Endothelial cell of umbilical vein (primary cell): ENCODE data around the gene ZBTB7C. TPM values are rescaled to one million over a fixed set of nuclear protein-coding genes. Genes with fewer than 3 reads are reported as not detected.

Source experiments
- BruUV-seq: library from RNA; stranded (reverse); fragments of 400-500 nt; replicated peaks from 2 replicates; lab custom pipeline; 2021; lab: Mats Ljungman, UMichigan
- CTCF ChIA-PET: fragments of 300-600, 350-600 bp; sonication (Branson Sonifier 250); formaldehyde crosslinking; loops from one replicate; lab custom pipeline; 2021; ENCODE audit warnings: antibody characterized with exemption, inconsistent platforms; lab: Charles Lee
- POLR2A ChIA-PET: fragments of 300-600, 350-600 bp; sonication (Branson Sonifier 250); formaldehyde crosslinking; loops from one replicate; lab custom pipeline; 2021; ENCODE audit warnings: antibody characterized with exemption, inconsistent platforms; lab: Charles Lee
- DNase-seq: peaks from one replicate; pipeline ENCODE4 v3.0.0-alpha.2; 2011; ENCODE audit warnings: low read depth, low spot score
- FAIRE-seq: peaks from 2 replicates; lab custom pipeline; 2011; peaks lifted over from hg19 to GRCh38; lab: Jason Lieb, UNC
- H2AFZ ChIP-seq: 2 replicates; pipeline ENCODE4 v1.6.0; 2012; ENCODE audit warnings: low read depth, low read length, control low read depth, inconsistent platforms
- H3K27ac ChIP-seq: 2 replicates; pipeline ENCODE4 v1.5.1; 2011; ENCODE audit warnings: low read depth, mild to moderate bottlenecking, control low read depth, low read length, moderate library complexity; ENCODE audit not compliant: insufficient read depth
- H3K27me3 ChIP-seq, 2 experiments: 2 replicates each; pipeline versions ENCODE4 v1.6.0 to v1.6.1; 2011; ENCODE audit warnings: low read length in 2 of 2, mixed read lengths in 1 of 2; ENCODE audit not compliant: control insufficient read depth in 2 of 2, insufficient read depth in 2 of 2
- H3K36me3 ChIP-seq, 2 experiments: 2 replicates in 1 of 2; 3 replicates in 1 of 2; pipeline ENCODE4 v1.5.1; 2011; ENCODE audit warnings: low read length in 2 of 2, mild to moderate bottlenecking in 1 of 2, moderate library complexity in 1 of 2; ENCODE audit not compliant: control insufficient read depth in 2 of 2, insufficient read depth in 2 of 2; ENCODE audit errors: extremely low read depth in 1 of 2
- H3K4me1 ChIP-seq: 3 replicates; pipeline ENCODE4 v1.5.1; 2011; ENCODE audit warnings: mild to moderate bottlenecking, low read length; ENCODE audit not compliant: control insufficient read depth, insufficient read depth; ENCODE audit errors: extremely low read depth
- H3K4me2 ChIP-seq: 2 replicates; pipeline ENCODE4 v1.6.1; 2011; ENCODE audit warnings: low read length, control low read depth, mixed read lengths; ENCODE audit not compliant: insufficient read depth
- H3K4me3 ChIP-seq, 3 experiments: fragments of 200-600 bp in 1 of 3; sonication (generic), shearing (Covaris generic) in 1 of 3; replicated peaks in 1 of 3; 2 replicates each; pipeline ENCODE4 v1.5.1; 2011 to 2016; ENCODE audit warnings: control low read depth in 3 of 3, low read length in 3 of 3, mild to moderate bottlenecking in 2 of 3, inconsistent platforms in 1 of 3, low read depth in 1 of 3, moderate library complexity in 1 of 3; ENCODE audit not compliant: insufficient read depth in 1 of 3
- H3K79me2 ChIP-seq: 2 replicates; pipeline ENCODE4 v1.6.0; 2012; ENCODE audit warnings: low read length, inconsistent platforms; ENCODE audit not compliant: control insufficient read depth, insufficient read depth
- H3K9ac ChIP-seq: replicated peaks from 2 replicates; pipeline ENCODE3; 2011; ENCODE audit warnings: low read length, control low read depth; ENCODE audit not compliant: insufficient read depth; ENCODE audit errors: extremely low read depth
- H3K9me1 ChIP-seq: replicated peaks from 3 replicates; pipeline ENCODE4 v1.6.0; 2011; ENCODE audit warnings: mild to moderate bottlenecking, low read length; ENCODE audit not compliant: control insufficient read depth, insufficient read depth; ENCODE audit errors: extremely low read depth
- H3K9me3 ChIP-seq: replicated peaks from 2 replicates; pipeline ENCODE4 v1.5.1; 2012; ENCODE audit warnings: low read length, inconsistent platforms; ENCODE audit not compliant: control insufficient read depth, insufficient read depth
- H4K20me1 ChIP-seq: replicated peaks from 2 replicates; pipeline ENCODE3; 2011; ENCODE audit warnings: mild to moderate bottlenecking, low read length; ENCODE audit not compliant: control insufficient read depth, insufficient read depth; ENCODE audit errors: extremely low read depth
- EZH2 ChIP-seq: IDR thresholded peaks from 2 replicates; pipeline ENCODE4 v1.6.1; 2012; ENCODE audit warnings: borderline replicate concordance, low read depth, mild to moderate bottlenecking, moderate library complexity, low read length, inconsistent platforms; ENCODE audit not compliant: severe bottlenecking
- FOS ChIP-seq: IDR thresholded peaks from 2 replicates; pipeline ENCODE4 v1.6.1; 2011; ENCODE audit warnings: mild to moderate bottlenecking, low read length, moderate library complexity, borderline replicate concordance; ENCODE audit not compliant: insufficient read depth
- GATA2 ChIP-seq: IDR thresholded peaks from 2 replicates; pipeline ENCODE4 v1.7.0; 2011; ENCODE audit warnings: low read depth, mild to moderate bottlenecking, moderate library complexity, mixed read lengths, low read length; ENCODE audit not compliant: insufficient read length, insufficient read depth
- JUN ChIP-seq: IDR thresholded peaks from 2 replicates; pipeline ENCODE4 v1.6.1; 2011; ENCODE audit warnings: borderline replicate concordance, low read depth; ENCODE audit not compliant: insufficient read length, insufficient read depth
- MYC ChIP-seq: IDR thresholded peaks from one replicate; pipeline ENCODE4 v1.6.1; 2011; ENCODE audit warnings: mild to moderate bottlenecking, low read depth, low read length
- POLR2A ChIP-seq: IDR thresholded peaks from 2 replicates; pipeline ENCODE4 v1.6.1; 2012; ENCODE audit warnings: low read depth, mild to moderate bottlenecking, control low read depth, low read length
- POLR2AphosphoS5 ChIP-seq: IDR thresholded peaks from 2 replicates; pipeline ENCODE4 v1.6.1; 2012; ENCODE audit warnings: low read depth, mild to moderate bottlenecking, control low read depth, low read length, moderate library complexity; ENCODE audit not compliant: insufficient read depth
- dilution Hi-C: fragments of 300-500 bp; cut with MboI; formaldehyde crosslinking; loops from one replicate; pipeline ENCODE4 v1.15.0; 2019; ENCODE audit warnings: low sequenced_read_pairs; ENCODE audit not compliant: extremely low pct_ligation_motif_present
- intact Hi-C: fragments of 100-400 bp; cut with micrococcal nuclease; formaldehyde crosslinking; loops from one replicate; pipeline ENCODE4 v1.10.0; 2022
- polyA plus RNA-seq, 4 experiments: library from polyadenylated mRNA; depleted of rRNA in 3 of 4; stranded (reverse) in 3 of 4; unstranded in 1 of 4; fragments of >200 nt; gene quantifications; 2 replicates each; pipeline versions ENCODE4 v1.2.1 to v1.2.3, GENCODE V29; 2011 to 2012; ENCODE audit warnings: missing spikeins in 1 of 4
- total RNA-seq: library from RNA; stranded (reverse); gene quantifications from 2 replicates; pipeline ENCODE4 v1.2.3, GENCODE V29; 2021
- TF ChIP-seq, protein P1 (sequence below), 2 donors: IDR thresholded peaks; 1 replicate in 1 of 2; 2 replicates in 1 of 2; pipeline ENCODE4 v1.5.1; 2011; ENCODE audit warnings: low read length in 2 of 2, mild to moderate bottlenecking in 2 of 2, moderate library complexity in 2 of 2, control low read depth in 1 of 2, inconsistent platforms in 1 of 2, low read depth in 1 of 2; ENCODE audit not compliant: insufficient read depth in 1 of 2; ENCODE audit errors: extremely low read depth in 1 of 2
- TF ChIP-seq, protein P2 (sequence below): IDR thresholded peaks from 2 replicates; pipeline ENCODE4 v1.6.1; 2011; ENCODE audit not compliant: insufficient read depth, insufficient read length

Gene ZBTB7C
- total and polyA plus RNA-seq, 2 donors (not counting 3 experiments of a cell fraction or from before 2014, with no cell fraction given): not detected

DNA sequence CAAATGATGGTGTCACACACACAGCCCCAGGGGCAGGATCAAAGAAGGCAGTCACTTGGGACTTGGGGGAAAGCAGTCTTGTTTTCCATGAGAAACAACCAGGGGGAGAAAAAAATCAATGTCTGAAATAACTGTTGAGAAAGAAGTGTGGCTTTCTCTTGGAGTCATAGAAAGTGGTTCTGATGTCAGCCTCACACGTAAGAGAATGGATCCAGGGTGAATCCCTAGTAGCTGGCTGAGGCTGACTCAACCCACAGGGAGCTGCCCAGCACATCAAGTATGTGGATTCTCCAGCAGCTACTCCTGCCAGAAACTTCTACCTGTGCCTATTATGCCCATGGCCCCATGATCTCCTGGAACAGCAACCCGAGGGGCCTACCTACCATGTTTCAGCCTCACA, 33.6 kb upstream of the ZBTB7C start:
- dilution Hi-C loops: no loop called here
- BruUV-seq: no TSS peak

DNA sequence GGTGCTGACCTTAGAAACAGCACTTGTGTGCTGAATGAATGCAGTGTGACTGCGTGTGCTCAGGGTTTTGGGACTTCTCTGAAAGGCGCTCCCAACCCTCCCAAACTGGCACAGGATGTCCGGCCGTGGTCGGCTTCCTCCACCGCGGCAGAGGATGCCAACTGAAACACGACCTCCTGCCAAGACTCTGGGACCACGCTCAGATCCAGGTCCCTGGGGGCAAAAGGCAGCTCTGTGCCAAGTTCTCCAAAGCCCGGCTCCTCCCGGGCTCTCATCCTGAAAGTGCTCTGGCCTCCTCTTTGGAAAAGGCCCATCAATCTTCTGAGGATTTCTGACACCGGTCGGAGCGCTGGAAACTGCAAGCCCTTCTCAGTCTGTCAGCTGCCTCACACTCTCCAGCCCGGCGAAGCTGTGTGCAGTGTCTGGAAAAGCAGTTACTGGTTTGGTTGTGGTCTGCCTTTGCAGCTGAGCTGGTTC, 32.3 kb upstream of the ZBTB7C start:
- H3K9me3 ChIP-seq: no peaks in the 10 kb centered on the region
- H3K9me1 ChIP-seq: no peaks in the 10 kb centered on the region
- TF ChIP-seq GATA2: no peak
- TF ChIP-seq POLR2AphosphoS5: no peak
- TF ChIP-seq EZH2: no peak
- TF ChIP-seq, protein P1, sequence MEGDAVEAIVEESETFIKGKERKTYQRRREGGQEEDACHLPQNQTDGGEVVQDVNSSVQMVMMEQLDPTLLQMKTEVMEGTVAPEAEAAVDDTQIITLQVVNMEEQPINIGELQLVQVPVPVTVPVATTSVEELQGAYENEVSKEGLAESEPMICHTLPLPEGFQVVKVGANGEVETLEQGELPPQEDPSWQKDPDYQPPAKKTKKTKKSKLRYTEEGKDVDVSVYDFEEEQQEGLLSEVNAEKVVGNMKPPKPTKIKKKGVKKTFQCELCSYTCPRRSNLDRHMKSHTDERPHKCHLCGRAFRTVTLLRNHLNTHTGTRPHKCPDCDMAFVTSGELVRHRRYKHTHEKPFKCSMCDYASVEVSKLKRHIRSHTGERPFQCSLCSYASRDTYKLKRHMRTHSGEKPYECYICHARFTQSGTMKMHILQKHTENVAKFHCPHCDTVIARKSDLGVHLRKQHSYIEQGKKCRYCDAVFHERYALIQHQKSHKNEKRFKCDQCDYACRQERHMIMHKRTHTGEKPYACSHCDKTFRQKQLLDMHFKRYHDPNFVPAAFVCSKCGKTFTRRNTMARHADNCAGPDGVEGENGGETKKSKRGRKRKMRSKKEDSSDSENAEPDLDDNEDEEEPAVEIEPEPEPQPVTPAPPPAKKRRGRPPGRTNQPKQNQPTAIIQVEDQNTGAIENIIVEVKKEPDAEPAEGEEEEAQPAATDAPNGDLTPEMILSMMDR (IDR thresholded peaks at IDR 0.05; ENCODE audit: extremely low read depth in 1 of 2, insufficient read depth in 1 of 2, low read depth in 1 of 2, low read length in 2 of 2): no peak
- no peak for TF ChIP-seq FOS
- no peak for TF ChIP-seq MYC
- TF ChIP-seq POLR2A: no peak
- no peak for TF ChIP-seq JUN
- TF ChIP-seq, protein P2, sequence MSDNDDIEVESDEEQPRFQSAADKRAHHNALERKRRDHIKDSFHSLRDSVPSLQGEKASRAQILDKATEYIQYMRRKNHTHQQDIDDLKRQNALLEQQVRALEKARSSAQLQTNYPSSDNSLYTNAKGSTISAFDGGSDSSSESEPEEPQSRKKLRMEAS: no peak
- peak; percentile 39 for DNase-seq
- no peak overlapping the region for H2AFZ ChIP-seq
- H4K20me1 ChIP-seq: no peaks in the 10 kb centered on the region
- intact Hi-C loops: no loop called here
- POLR2A ChIA-PET: no interaction called here
- dilution Hi-C loops: no loop called here
- H3K79me2 ChIP-seq: no peaks in the 10 kb centered on the region
- H3K4me1 ChIP-seq: peaks cover 7% of the 10 kb centered on the region
- no TSS peak for BruUV-seq
- no peak overlapping the region for H3K27ac ChIP-seq
- no peak overlapping the region for H3K4me2 ChIP-seq
- H3K36me3 ChIP-seq: no peaks in the 10 kb centered on the region
- H3K27me3 ChIP-seq: peaks cover 32 to 55% of the 10 kb centered on the region in 2 experiments
- no peak overlapping the region for H3K9ac ChIP-seq
- no peak overlapping the region for H3K4me3 ChIP-seq
- no peak for FAIRE-seq
- CTCF ChIA-PET: interaction anchor here (1.0 to 1.4 kb wide), 2 partner anchors 223 to 403 kb away, joined by 3 read pairs; no protein-coding TSS in a partner anchor

More for the DNA sequence above, 33.6 kb upstream of the ZBTB7C start:
- Histone ChIP-seq H3K4me1 (peaks cover 7% of the 10 kb centered on the region), H3K79me2 (no peaks in the 10 kb centered on the region), H3K9me1 (no peaks in the 10 kb centered on the region), H3K4me2 (no peak overlapping the region), H3K36me3 (no peaks in the 10 kb centered on the region), H2AFZ (no peak overlapping the region), H3K9me3 (no peaks in the 10 kb centered on the region), H3K4me3 (no peak overlapping the region), H4K20me1 (no peaks in the 10 kb centered on the region), H3K27me3 (peaks cover 32 to 53% of the 10 kb centered on the region in 2 experiments), H3K27ac (no peak overlapping the region), H3K9ac (no peak overlapping the region)
- DNase-seq (no peak), FAIRE-seq (no peak)
- CTCF ChIA-PET: interaction anchor here (3.7 kb wide), 1 partner anchor 412 kb away, joined by 37 read pairs; no protein-coding TSS in a partner anchor
- TF ChIP-seq JUN (no peak), GATA2 (no peak), POLR2A (no peak)
- POLR2A ChIA-PET: no interaction called here
- intact Hi-C loops: no loop called here
